Measurements from ENCODE around the gene POTEB3. TPM values are rescaled to one million over a fixed set of nuclear protein-coding genes. Genes with fewer than 3 reads are reported as not detected.
"Not testable (repeated sequence)": the region's sequence is repeated elsewhere in the genome, so short reads cannot be mapped to it uniquely, and the experiment has no call there.

POTEB3 gene
- not detected for polyA plus RNA-seq

GRCh38 chr15:21440399-21440798 lies at the start of gene POTEB3:
POTEB3 (minus strand) TSS chr15:21440499; CDS start chr15:21440011, 488 bp downstream.
- not testable (repeated sequence) for H3K27me3 Mint-ChIP-seq, H3K4me1 Mint-ChIP-seq, H3K36me3 Mint-ChIP-seq, H3K9me3 Mint-ChIP-seq, H3K27ac Mint-ChIP-seq, H3K4me3 Mint-ChIP-seq

- H3K9me3 Mint-ChIP-seq, H3K27ac Mint-ChIP-seq, H3K27me3 Mint-ChIP-seq, H3K36me3 Mint-ChIP-seq, H3K4me1 Mint-ChIP-seq, H3K4me3 Mint-ChIP-seq: not testable (repeated sequence)
Observed at GRCh38 chr15:21453683-21454082, 13.4 kb upstream of the POTEB3 start.

- not testable (repeated sequence) for H3K27ac Mint-ChIP-seq, H3K4me1 Mint-ChIP-seq, H3K27me3 Mint-ChIP-seq, H3K4me3 Mint-ChIP-seq, H3K9me3 Mint-ChIP-seq, H3K36me3 Mint-ChIP-seq
Observed at GRCh38 chr15:21451920-21452563, 11.7 kb upstream of the POTEB3 start.

DNA sequence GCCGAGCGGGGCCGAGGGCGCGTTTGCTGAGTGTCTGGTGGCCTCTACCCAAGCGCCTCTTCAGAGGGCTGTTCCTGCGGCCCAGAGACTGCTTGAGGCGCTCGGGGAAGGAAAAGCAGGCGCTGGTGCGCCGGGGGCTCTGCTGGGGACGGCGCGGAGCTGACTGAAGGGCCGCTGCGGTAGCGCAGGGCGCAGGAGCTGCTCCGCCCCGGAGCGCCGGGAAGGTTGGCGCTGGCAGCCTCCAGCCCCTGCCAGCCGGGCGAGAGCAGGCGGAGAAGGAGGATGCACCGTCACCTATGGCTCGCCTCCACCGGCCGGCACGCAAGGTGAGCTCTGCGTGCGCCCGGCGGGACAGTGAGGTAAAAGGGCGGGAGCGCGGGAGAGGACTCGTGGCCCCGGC lies 11.2 kb upstream of the POTEB3 start:
- not testable (repeated sequence) for H3K4me3 Mint-ChIP-seq, H3K4me1 Mint-ChIP-seq, H3K27ac Mint-ChIP-seq, H3K27me3 Mint-ChIP-seq, H3K36me3 Mint-ChIP-seq, H3K9me3 Mint-ChIP-seq

DNA sequence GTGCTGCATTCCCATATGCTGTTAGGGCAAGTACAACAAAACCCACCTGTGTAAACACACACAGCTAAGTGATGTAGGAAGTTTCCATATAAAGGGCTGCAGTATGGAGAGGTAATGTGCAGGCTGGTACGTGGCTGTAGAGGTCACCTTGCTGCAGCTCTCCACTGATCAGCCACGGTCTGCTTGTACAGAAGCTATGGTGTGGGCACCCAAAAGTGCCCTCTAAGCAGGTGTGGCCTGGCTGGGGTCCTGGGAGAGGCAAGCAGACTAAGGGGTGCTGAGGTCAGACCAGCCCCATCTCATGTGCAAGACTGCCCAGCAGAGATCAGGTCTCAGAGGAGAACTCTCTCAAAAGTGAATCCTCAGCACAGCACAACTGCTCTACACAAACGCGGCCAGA lies 32.9 kb downstream of the POTEB3 start:
- not testable (repeated sequence) for H3K4me1 Mint-ChIP-seq, H3K27ac Mint-ChIP-seq, H3K9me3 Mint-ChIP-seq, H3K27me3 Mint-ChIP-seq, H3K36me3 Mint-ChIP-seq, H3K4me3 Mint-ChIP-seq

DNA sequence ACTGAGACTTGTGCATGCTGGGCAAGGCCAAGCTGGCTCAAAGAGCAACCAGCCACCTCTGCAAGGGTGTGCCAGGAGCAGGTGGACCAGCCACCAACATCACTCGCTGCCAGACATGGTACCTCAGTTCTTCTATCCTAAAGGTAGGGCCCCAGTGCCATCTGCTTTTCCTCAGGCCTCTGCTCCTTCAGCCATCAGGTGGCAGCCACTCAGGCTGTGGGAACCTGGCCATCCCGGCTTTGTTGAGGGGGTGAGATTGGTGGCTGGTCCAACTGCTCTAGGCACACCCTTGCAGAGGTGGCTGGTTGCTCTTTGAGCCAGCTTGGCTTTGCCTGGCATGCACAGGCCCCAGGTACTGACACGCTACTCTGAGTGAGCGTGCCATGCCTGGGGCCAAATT lies 38.8 kb downstream of the POTEB3 start:
- H3K27ac Mint-ChIP-seq, H3K4me3 Mint-ChIP-seq, H3K36me3 Mint-ChIP-seq, H3K4me1 Mint-ChIP-seq, H3K27me3 Mint-ChIP-seq, H3K9me3 Mint-ChIP-seq: not testable (repeated sequence)

DNA sequence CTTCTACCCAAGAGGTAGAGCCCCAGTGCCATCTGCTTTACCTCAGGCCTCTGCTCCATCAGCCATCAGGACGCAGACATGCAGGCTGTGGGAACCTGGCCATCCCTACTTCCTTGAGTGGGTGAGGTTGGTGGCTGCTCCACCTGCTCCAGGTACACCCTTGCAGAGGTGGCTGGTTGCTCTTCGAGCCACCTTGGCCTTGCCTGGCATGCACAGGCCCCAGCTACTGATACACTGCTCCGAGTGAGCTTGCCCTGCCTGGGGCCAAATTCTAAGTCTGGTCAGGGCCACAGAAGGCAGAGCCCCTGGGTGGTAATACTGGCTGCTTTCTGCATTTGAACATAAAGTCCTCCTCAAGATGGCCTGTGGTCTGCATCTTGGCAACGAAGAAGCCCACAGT lies 41.2 kb downstream of the POTEB3 start:
- H3K36me3 Mint-ChIP-seq, H3K27ac Mint-ChIP-seq, H3K27me3 Mint-ChIP-seq, H3K4me1 Mint-ChIP-seq, H3K4me3 Mint-ChIP-seq, H3K9me3 Mint-ChIP-seq: not testable (repeated sequence)

DNA sequence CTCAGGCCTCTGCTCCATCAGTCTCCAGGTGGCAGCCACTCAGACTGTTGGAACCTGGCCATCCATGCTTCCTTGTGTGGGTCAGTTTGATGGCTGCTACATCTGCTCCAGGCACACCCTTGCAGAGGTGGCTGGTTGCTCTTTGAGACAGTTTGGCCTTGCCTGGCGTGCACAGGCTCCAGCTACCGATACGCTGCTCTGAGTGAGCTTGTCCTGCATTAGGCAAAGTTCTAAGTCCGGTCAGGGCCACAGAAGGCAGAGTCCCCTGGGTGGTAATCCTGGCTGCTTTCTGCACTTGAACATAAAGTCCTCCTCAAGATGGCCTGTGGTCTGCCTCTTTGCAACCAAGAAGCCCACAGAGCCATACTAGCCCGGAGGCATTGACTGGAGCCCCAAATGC lies 41.8 kb downstream of the POTEB3 start:
- not testable (repeated sequence) for H3K9me3 Mint-ChIP-seq, H3K4me1 Mint-ChIP-seq, H3K4me3 Mint-ChIP-seq, H3K27ac Mint-ChIP-seq, H3K27me3 Mint-ChIP-seq, H3K36me3 Mint-ChIP-seq

DNA sequence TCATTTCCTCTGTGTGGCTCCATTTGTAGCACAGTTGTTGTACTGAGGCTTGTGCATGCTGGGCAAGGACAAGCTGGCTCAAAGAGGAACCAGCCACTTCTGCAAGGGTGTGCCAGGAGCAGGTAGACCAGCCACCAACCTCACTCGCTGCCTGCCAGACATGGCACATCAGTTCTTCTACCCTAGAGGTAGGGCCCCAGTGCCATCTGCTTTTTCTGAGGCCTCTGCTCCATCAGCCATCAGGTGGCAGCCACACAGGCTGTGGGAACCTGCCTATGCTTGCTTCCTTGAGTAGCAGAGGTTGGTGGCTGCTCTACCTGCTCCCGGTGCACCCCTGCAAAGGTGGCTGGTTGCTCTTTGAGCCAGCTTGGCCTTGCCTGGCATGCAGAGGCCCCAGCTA lies 42.6 kb downstream of the POTEB3 start:
- H3K27me3 Mint-ChIP-seq, H3K9me3 Mint-ChIP-seq, H3K4me3 Mint-ChIP-seq, H3K27ac Mint-ChIP-seq, H3K4me1 Mint-ChIP-seq, H3K36me3 Mint-ChIP-seq: not testable (repeated sequence)

DNA sequence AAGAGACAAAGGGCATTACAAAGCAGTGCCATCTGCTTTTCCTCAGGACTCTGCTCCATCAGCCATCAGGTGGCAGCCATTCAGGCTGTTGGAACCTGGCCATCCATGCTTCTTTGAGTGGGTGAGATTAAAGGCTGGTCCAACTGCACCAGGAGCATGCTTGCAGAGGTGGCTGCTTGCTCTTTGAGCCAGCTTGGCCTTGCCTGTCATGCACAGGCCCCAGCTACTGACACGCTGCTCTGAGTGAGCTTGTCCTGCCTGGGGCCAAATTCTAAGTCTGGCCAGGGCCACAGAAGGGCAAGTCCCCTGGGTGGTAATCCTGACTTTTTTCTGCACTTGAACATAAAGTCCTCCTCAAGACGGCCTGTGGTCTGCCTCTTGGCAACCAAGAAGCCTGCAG lies 43.1 kb downstream of the POTEB3 start:
- H3K9me3 Mint-ChIP-seq, H3K27me3 Mint-ChIP-seq, H3K4me1 Mint-ChIP-seq, H3K4me3 Mint-ChIP-seq, H3K27ac Mint-ChIP-seq, H3K36me3 Mint-ChIP-seq: not testable (repeated sequence)

DNA sequence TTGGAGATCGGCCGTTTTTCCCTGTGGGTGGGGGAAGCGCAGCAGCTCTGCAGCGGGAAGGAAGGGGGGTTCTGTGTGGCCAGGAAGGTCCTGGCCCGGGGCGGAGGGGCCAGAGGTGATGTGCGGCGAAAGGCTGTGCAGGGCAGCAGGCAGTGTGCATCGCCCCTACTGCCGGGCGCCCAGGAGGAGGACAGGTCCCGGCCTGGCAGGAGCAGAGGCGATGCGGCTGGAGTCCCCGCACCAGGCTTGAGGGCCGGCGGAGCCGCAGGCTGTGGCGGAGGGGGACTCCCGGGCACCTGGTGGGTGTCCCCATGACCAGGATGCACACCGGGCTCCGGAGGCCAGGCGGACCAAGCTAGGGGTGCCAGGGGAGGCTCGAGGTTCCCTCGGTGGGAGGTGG lies 54.3 kb downstream of the POTEB3 start:
- H3K9me3 Mint-ChIP-seq, H3K27me3 Mint-ChIP-seq, H3K4me1 Mint-ChIP-seq, H3K36me3 Mint-ChIP-seq, H3K4me3 Mint-ChIP-seq, H3K27ac Mint-ChIP-seq: not testable (repeated sequence)

- not testable (repeated sequence) for H3K36me3 Mint-ChIP-seq, H3K27me3 Mint-ChIP-seq, H3K4me3 Mint-ChIP-seq, H3K9me3 Mint-ChIP-seq, H3K4me1 Mint-ChIP-seq, H3K27ac Mint-ChIP-seq
Observed at GRCh38 chr15:21383866-21384485, 56.3 kb downstream of the POTEB3 start.

- H3K4me1 Mint-ChIP-seq, H3K4me3 Mint-ChIP-seq, H3K27me3 Mint-ChIP-seq, H3K9me3 Mint-ChIP-seq, H3K36me3 Mint-ChIP-seq, H3K27ac Mint-ChIP-seq: not testable (repeated sequence)
Observed at GRCh38 chr15:21373682-21374081, 66.6 kb downstream of the POTEB3 start.

DNA sequence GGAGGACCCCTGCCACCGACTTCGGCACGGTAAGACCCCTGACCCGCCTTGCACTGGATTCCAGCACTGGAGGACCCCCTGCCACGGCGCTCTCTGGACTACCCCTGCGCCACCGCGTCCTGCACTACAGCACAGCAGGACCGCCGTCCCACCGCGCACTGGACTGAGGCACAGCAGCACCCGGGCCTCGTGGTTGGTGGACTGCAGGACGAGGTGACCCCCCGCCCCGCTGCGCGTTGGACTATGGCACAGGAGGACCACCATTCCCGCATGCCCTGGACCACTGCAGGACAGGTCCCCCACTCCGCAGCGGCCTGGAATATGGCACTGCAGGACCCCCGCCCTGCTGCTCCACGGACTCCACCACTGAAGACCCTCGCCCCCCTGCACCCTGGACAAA lies 71.1 kb downstream of the POTEB3 start:
- H3K4me3 Mint-ChIP-seq, H3K27ac Mint-ChIP-seq, H3K4me1 Mint-ChIP-seq, H3K36me3 Mint-ChIP-seq, H3K27me3 Mint-ChIP-seq, H3K9me3 Mint-ChIP-seq: not testable (repeated sequence)

GRCh38 chr15:21368625-21369024 lies 71.7 kb downstream of the POTEB3 start:
- not testable (repeated sequence) for H3K4me1 Mint-ChIP-seq, H3K27ac Mint-ChIP-seq, H3K36me3 Mint-ChIP-seq, H3K4me3 Mint-ChIP-seq, H3K9me3 Mint-ChIP-seq, H3K27me3 Mint-ChIP-seq

Data from IgD-negative memory B cell (primary cell).